ENCODE measurements around the gene GIMAP5.
A peak's percentile ranks its signal among the peaks of the same experiment; 100 is the strongest.

GIMAP5 gene

DNA sequence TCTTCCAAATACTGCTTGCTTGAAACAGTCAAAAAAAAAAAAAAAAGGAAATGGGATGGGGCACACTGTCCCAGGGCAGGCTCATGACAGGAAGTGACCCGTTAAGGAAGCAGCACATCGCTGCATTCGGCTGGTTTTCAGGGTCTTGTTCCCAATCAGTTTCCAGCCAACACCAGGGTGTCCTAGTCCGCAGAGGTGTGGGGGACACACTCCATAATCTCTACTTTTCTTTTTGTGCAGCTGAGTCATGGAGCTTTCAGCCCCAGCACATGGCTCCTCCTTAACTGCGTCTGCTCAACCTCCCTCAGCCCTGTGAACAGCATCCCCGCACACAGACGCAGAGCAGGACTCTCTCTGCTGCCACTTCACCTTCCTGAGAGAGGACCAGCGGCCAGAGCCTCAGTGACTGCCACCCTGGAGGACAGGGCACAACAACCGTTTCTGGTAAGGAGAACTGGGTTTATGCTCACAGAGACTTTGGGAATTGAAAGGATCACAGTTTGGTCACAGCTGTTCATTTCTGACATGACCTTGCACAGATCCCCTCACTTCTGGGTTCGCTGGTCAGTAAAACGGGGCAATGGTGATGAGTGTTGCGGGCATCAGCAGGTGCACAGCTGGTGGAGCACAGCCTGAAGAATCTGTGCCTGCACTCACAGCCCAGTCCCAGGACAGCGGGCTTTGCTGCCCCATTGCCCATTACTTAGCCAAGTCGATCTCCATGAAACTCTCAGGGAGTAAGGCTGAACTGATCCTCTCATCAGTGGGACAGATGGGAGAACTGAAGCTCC lies at the start of gene GIMAP5:
GIMAP5 (plus strand) TSS at position 154 of the 791 bp plus-strand sequence. CDS start 3,467 bp downstream, outside the sequence.
- no peak for DNase-seq

DNA sequence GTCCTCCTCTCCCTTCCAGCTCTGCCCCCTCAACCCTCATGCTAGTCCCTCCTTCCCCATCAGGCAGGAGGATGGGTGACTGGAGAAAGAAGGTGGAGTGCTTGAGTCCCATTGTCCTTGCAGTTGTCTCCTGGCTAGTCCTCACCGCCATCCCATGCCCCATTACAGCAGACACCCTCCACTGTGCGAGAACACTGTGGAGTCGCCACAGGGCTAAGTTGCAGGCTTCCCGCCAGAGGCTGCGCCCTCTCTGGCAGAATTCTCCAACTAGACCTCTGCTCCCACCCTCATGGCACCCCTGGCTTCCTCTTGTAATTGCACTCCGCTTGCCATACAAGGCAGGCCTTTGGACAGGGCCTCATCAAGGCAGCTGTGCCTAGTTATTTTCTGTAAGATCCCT lies 48.6 kb upstream of the GIMAP5 start:
- DNase-seq = no peak

DNA sequence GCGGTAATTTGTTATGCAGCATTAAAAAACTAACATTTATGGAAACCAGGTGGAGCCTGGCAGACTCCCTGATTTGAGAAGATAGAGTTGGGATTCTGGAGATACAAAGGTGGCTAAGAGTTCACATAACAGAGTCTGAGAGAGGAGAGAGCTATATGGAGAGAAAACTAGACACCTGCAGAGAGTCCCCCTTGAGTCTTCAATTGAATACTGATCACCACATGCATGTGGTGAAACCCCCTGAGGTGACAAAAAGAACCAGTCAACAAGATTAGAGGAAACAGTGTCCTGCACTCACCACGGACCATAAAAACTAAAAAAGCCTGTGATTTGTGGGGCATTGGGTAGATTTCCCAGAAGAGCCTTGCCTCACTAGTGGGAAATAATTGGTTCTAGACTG lies 41.6 kb upstream of the GIMAP5 start:
- DNase-seq = no peak

- DNase-seq = no peak
Observed at GRCh38 chr7:150703209-150703608, 34.0 kb upstream of the GIMAP5 start.

GRCh38 chr7:150715293-150715692 lies 21.9 kb upstream of the GIMAP5 start:
- DNase-seq = no peak

- DNase-seq = no peak
Observed at GRCh38 chr7:150715738-150716137, 21.5 kb upstream of the GIMAP5 start.

- peak; percentile 10 to 84 for DNase-seq
Observed at GRCh38 chr7:150716368-150716767, 20.9 kb upstream of the GIMAP5 start, which contains the start of gene GIMAP1. TSS of gene GIMAP1 (plus strand) at chr7:150716613. CDS start at chr7:150719048, 2,435 bp downstream.

DNA sequence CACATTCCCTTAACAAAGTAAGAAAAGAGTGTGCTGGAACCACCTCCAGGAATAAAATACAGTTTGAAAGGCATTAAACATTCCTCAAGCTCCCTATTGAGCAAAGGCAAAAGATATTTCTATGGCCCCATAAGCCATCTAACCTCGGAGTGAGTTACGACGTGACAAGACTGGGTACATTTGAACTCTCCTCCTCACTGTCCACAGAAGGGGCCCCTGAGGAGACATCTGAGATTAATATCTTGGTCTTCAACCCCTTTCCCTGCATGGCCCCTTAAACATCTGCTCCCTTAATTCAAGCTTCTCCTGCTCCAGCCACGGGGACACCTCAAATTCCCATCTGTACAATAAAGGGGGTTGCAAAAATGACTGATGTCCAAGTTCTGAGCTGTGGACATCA lies 20.3 kb upstream of the GIMAP5 start:
- DNase-seq = no peak

DNA sequence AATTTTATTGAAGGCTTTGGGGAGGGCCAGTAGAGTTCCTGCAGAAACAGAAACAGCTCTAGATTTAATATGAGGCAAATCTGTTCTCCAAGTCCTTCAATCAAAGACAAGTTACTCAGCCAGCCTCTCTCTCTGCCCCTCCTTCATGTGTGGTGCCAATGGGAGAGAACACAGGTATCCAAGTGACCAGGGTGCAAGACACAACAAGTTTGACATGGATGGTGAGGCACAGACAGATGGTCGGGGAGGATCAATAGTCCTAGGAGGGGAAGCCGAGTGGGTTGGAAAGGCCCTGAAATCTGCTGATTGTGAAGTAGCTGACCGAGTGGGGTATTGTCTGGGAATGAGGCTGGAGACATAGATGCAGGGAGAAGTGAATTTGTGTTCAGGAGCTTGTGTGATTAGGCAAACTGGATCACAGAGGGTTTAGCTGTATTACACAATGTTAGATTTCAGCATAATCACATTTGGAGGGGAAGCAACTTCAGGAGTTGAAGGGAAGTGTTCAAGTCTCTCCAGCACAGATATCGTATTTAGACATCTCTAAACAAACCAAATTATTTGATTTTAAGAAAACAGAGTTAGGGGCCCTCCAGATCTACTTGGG lies 19.3 kb upstream of the GIMAP5 start:
- no peak for DNase-seq

GRCh38 chr7:150719436-150719835 lies 17.8 kb upstream of the GIMAP5 start:
- DNase-seq = no peak

DNA sequence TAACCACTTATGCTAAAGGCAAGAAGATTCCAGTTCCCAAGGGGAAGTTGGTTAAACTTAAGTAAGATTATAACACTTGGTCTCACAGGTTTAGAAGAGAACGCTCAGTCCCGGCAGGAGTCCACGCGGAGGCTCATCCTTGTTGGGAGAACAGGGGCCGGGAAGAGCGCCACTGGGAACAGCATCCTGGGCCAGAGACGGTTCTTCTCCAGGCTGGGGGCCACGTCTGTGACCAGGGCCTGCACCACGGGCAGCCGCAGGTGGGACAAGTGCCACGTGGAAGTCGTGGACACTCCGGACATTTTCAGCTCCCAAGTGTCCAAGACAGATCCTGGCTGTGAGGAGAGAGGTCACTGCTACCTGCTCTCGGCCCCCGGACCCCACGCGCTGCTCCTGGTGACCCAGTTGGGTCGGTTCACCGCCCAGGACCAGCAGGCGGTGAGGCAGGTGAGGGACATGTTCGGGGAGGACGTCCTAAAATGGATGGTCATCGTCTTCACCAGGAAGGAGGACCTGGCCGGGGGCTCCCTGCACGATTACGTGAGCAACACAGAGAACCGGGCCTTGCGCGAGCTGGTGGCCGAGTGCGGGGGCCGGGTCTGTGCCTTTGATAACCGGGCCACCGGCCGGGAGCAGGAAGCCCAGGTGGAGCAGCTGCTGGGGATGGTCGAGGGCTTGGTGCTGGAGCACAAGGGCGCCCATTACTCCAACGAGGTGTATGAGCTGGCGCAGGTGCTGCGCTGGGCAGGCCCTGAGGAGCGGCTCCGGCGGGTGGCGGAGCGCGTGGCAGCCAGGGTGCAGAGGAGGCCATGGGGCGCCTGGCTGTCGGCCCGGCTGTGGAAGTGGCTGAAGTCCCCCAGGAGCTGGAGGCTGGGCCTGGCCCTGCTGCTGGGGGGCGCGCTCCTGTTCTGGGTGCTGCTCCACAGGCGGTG lies 17.0 kb upstream of the GIMAP5 start:
- no peak for DNase-seq

GRCh38 chr7:150721970-150722373 lies 15.2 kb upstream of the GIMAP5 start:
- no peak for DNase-seq

DNA sequence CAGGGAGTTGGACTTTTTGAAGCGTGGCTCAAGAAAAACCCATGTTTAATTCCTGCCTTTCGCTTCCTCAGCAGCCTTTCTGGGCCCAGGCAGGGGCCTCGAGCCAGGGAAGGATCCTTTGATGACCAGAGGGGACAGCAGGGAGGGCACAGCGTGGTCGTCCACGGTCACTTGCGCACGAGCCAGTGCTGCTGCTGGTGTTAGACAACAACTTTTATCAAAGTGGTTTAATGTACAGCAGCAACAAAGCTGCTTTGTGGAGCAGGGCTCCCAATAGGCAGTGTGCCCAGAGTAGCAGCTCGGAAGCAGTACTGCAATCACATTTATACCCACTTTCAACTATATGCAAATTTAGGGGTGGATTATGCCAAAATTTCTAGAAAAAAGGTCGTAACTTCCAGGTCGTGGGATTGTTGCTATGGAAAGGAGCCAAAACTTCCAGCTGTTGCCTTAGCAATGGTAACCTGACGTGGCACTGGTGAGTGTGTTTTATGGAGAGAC lies 14.7 kb upstream of the GIMAP5 start:
- DNase-seq = no peak

DNA sequence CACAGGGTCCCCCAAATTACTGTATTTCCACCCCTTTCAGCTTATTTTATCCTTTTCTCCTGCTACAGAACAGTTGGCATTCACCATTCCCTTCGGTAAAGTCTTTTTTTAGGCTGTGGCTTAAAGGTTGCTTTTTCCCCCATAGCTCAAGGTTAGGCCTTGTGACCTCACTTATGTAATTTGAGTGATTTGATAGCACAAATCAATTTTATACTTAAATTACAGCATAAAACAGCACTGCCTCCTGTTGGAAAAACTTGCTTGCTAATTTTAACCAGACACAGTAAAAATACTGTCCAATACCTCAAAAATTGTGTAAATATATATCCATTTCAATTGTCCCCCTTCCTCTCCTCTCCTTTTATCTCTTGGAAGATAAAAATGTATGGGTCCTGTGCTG lies 13.8 kb upstream of the GIMAP5 start:
- DNase-seq = no peak

GRCh38 chr7:150727381-150727780 lies 9.8 kb upstream of the GIMAP5 start:
- DNase-seq = no peak

GRCh38 chr7:150728011-150728410 lies 9.2 kb upstream of the GIMAP5 start:
- DNase-seq = no peak

DNA sequence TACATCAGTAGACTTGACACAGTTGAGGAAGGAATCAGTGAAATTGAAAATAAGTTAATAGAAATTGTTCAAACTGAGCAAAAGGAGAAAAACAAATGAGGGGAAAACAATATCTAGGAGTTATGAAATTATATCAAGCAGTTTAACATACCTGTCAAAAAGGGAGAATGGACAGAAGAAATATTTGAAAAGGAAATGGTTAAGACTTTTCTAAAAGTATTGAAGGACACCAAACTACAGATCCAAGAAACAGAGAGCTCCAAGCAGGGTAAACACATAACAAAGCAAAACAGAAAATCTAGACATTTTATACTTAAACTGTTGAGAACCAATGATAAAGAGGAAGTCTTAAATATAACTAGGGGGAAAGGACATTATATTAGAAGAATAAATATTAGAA lies 8.6 kb upstream of the GIMAP5 start:
- no peak for DNase-seq

GRCh38 chr7:150731916-150732315 lies 5.3 kb upstream of the GIMAP5 start:
- no peak for DNase-seq

- no peak for DNase-seq
Observed at GRCh38 chr7:150732786-150733481, 4.3 kb upstream of the GIMAP5 start.

DNA sequence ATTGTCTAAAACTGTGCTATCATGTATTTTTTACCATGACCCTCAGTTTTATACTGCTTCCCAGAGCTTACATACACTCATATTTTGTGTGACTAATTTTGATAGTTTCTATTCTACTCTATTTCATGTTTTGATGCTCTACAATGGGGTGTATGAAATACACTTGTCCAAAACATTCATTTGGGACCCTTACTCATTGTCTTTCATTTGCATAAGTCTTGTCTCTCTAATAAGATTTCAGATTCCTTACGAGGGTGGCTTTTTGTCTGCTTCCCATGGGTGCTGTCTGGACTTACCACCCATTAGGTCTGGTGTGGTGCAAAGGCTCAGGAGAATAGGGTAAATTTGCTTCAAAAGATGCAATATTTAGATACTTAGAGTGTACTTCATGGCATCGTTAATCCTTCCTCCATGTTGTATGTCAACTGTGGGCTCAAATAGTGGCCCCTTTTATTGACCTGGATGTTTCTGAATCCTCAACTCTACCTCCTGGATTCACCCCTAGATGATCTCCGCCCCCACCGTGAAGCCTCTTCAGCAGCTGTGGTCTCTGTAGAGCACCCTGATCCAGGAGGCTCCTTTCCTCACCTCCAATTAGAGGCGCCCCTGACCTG lies 3.6 kb upstream of the GIMAP5 start:
- DNase-seq = no peak

DNA sequence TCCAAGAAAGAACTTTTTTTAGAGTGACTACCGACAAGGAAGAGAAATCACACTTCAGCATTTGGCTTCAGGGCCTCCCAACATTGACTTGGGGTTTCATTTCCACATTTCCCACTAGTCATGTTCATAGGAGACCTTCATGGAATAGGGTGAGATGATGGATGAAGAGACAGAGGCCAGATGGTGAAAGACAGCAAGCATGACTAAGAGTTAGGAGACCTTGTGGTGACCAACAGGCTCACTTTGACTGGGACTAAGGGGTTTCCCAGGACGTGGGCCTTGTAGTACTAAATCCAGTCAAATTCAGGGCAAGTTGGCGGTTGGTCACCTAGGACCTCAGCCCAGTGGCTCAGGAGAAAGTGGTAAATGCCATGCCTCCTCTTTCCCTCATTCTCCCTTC lies 3.0 kb upstream of the GIMAP5 start:
- DNase-seq = no peak

All from bone marrow (tissue), 2 donors.